Mucosa of descending colon (tissue), 3 donors: ENCODE results near the gene DOCK1. TPM values are rescaled to one million over a fixed set of nuclear protein-coding genes. Genes with fewer than 3 reads are reported as not detected.

Experiments used
- ATAC-seq: fragments of 200-7000 bp; cut with Tn5 transposase; one replicate; pipeline ENCODE4 v1.9.1; 2020; ENCODE audit warnings: mild to moderate bottlenecking, moderate library complexity
- DNase-seq, 3 donors: peaks; one replicate each; pipeline ENCODE4 v3.0.0-alpha.2; 2020
- H3K36me3 ChIP-seq: fragments of 200-600 bp; one replicate; pipeline ENCODE4 v1.8.0; 2021; ENCODE audit warnings: low read depth, mild to moderate bottlenecking
- H3K4me1 ChIP-seq: fragments of 200-600 bp; one replicate; pipeline ENCODE4 v1.8.0; 2021; ENCODE audit warnings: low read depth, mild to moderate bottlenecking
- H3K4me3 ChIP-seq: fragments of 200-600 bp; one replicate; pipeline ENCODE4 v1.8.0; 2021; ENCODE audit warnings: mild to moderate bottlenecking
- H3K9me3 ChIP-seq: fragments of 200-600 bp; one replicate; pipeline ENCODE4 v1.8.0; 2021; ENCODE audit warnings: mild to moderate bottlenecking
- intact Hi-C, 2 donors: fragments of 100-400 bp; cut with DNase I in 1 of 2; cut with micrococcal nuclease in 1 of 2; formaldehyde crosslinking; loops; one replicate each; pipeline versions ENCODE4 v1.11.0 to v1.11.1; 2022; cut with DNase I, micrococcal nuclease
- total RNA-seq, 3 donors: library from RNA; stranded (reverse); fragmentation: NEBNext Ultra II Directional in 2 of 3; extraction: Animal tissue kit (Norgen Biotek cat#: 25700) in 2 of 3; gene quantifications; one replicate each; pipeline versions ENCODE4 v1.2.1 to v1.2.4, GENCODE V29; 2021 to 2023
- TF ChIP-seq, protein P1 (sequence below): fragments of 200-600 bp; IDR thresholded peaks from one replicate; pipeline ENCODE4 v1.8.0; 2022; ENCODE audit warnings: antibody characterized with exemption, mild to moderate bottlenecking
- donor health status: DM: no; HTN: no; CAD: no; lungs with moderate emphysema.
- donor health status: DM: no; HTN: no; CAD: no.
- donor health status: DM: no; HTN: yes; CAD: no.

DOCK1 gene
- total RNA-seq, 3 donors from 2014 or later: 56.5 to 103 (median 74.1) TPM

DNA sequence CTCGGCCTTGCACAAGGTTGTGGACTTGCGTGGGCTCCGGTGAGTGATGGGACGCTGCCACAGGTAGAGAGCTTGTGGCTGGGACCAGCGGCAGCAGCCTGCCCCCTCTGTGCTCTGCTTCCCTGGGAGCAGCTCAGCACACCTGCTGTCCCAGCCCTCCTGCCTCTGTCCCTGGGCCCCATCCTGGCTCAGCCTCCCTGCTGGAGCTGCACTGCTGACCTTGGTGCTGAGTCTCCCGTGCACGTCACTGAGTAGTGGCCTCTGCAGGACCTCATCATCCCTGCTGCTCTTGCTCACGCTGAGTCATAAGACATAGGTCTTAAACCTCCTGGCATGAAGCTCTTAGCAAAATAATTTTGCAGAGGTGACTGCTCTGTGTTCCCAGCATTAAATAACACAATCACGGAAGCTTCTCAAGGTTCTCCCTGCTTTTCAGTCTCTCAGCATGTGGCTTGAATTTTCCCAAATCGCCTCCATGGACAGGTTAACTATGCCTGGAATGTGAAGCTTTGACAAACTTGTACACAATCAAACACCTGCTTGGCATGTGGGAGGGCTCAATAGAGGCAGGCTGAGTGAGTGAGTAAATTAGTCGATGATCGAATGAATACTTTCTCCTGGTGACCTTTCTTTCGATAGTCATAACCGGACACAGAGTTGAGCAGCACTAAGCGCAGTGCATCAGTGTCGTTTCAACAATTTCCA is 580.1 kb downstream of the DOCK1 start:
- TF ChIP-seq, protein P1, sequence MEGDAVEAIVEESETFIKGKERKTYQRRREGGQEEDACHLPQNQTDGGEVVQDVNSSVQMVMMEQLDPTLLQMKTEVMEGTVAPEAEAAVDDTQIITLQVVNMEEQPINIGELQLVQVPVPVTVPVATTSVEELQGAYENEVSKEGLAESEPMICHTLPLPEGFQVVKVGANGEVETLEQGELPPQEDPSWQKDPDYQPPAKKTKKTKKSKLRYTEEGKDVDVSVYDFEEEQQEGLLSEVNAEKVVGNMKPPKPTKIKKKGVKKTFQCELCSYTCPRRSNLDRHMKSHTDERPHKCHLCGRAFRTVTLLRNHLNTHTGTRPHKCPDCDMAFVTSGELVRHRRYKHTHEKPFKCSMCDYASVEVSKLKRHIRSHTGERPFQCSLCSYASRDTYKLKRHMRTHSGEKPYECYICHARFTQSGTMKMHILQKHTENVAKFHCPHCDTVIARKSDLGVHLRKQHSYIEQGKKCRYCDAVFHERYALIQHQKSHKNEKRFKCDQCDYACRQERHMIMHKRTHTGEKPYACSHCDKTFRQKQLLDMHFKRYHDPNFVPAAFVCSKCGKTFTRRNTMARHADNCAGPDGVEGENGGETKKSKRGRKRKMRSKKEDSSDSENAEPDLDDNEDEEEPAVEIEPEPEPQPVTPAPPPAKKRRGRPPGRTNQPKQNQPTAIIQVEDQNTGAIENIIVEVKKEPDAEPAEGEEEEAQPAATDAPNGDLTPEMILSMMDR: no peak
- intact Hi-C loops: no loop called here
- DNase-seq (no peak), ATAC-seq (no peak)
- H3K9me3 ChIP-seq: no peaks in the 10 kb centered on the region
- H3K36me3 ChIP-seq: no peaks in the 10 kb centered on the region
- H3K4me3 ChIP-seq: no peak overlapping the region
- H3K4me1 ChIP-seq: no peaks in the 10 kb centered on the region

DNA sequence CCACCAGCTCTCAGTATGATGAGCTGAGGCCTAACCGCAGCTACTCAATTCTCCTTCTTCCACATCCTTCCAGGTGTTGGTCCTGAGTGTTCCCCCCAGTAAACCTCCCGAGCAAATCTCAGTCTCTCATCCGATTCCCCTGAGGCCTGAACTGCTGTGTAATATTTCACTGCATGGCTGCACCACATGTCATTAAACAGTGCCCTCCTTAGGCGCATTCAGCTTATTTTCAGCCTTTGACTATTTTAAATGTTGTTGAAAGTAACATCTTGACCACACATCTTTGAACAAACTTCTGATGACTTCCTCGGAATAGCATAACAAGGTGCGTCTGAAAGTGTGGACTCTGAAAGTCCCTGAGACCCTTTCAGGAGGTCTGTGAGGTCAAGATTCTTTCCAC is 581.1 kb downstream of the DOCK1 start:
- TF ChIP-seq, protein P1: no peak
- no peaks in the 10 kb centered on the region for H3K9me3 ChIP-seq
- H3K4me1 ChIP-seq: no peaks in the 10 kb centered on the region
- intact Hi-C loops: no loop called here
- no peak overlapping the region for H3K4me3 ChIP-seq
- DNase-seq (no peak), ATAC-seq (no peak)
- no peaks in the 10 kb centered on the region for H3K36me3 ChIP-seq

DNA sequence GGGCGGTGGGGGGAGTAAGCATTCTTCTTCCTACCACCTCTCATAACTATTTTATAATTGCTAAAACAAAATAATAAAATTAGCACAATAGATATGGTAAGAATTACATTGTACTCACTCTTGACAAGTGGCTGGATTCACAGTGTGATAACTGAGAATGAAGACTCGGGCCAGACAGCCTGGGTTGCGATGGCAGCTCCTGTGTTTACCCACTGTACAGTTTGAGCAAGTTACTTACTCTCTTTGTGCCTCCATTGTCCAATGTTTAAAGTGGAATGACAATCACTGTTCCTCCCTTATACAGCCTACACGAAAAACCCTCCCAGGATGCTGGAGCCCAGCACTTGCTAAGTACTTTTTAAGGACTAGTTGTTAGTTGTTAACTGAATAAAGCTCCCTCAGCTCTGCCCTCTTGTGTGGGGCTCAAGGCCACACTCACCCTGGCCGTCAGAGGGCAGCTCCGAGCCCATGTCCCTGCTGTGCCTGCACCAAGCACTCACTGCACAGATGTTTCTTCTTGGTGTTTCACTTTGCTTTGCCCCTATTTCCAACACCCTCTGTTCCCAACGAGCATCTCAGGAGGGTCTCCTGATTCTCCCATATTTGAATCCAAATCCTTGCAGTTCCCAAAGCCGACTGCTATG is 587.5 kb downstream of the DOCK1 start:
- no peaks in the 10 kb centered on the region for H3K9me3 ChIP-seq
- no peaks in the 10 kb centered on the region for H3K36me3 ChIP-seq
- no peak overlapping the region for H3K4me3 ChIP-seq
- intact Hi-C loops: no loop called here
- DNase-seq (no peak), ATAC-seq (no peak)
- TF ChIP-seq, protein P1: no peak
- no peaks in the 10 kb centered on the region for H3K4me1 ChIP-seq

DNA sequence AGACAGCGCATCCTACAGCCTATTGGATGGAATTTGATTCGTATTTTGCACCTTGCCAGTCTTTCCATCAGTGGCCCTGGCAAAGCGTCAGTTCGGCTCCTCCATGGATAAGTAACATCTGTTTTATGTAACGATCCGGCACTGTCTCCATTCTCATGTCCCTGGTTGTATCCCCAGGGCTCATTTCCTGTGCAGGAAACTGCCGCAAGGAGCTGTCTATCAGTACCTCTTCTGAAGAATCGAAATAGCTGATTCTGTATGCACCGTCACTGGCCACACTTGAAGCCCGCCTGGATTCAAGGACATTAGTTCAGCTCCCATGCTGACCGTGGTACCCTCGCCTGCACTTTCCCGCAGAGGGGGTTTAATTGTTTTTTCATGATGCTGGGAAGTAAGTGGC is 590.8 kb downstream of the DOCK1 start:
- intact Hi-C loops: no loop called here
- DNase-seq (no peak), ATAC-seq (no peak)
- TF ChIP-seq, protein P1: no peak
- Histone ChIP-seq H3K4me1 (no peaks in the 10 kb centered on the region), H3K9me3 (no peaks in the 10 kb centered on the region), H3K36me3 (no peaks in the 10 kb centered on the region), H3K4me3 (no peak overlapping the region)

DNA sequence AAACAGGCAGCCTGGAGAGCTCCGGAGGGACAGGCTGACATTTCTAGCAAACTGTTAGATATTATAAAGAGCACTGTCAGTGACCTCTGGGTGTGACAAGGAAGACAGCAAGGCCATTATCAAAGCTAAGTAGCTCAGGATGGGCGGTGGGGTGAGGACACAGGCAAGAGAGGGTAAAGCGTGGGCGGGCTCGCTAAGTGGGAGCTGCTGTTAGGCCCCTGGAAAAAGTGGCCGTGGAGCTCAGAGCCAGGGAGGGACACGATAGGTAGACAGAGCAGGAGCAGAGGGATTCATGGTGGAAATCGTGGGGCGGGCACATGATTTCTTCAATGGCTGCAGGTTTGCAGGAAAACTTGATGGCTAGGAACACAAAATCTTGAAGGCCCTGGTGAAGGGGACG is 592.5 kb downstream of the DOCK1 start:
- intact Hi-C loops: no loop called here
- Histone ChIP-seq H3K36me3 (no peaks in the 10 kb centered on the region), H3K4me1 (no peaks in the 10 kb centered on the region), H3K4me3 (no peak overlapping the region), H3K9me3 (no peaks in the 10 kb centered on the region)
- DNase-seq: no peak
- ATAC-seq: no peak
- TF ChIP-seq, protein P1: no peak
